Nephron progenitor cell (in vitro differentiated cells): ENCODE results near the gene SDCBP2.
A peak's percentile ranks its signal among the peaks of the same experiment; 100 is the strongest.

Experiments used
- DNase-seq: peaks from one replicate; pipeline ENCODE4 v3.0.0; 2021
- H3K27ac Mint-ChIP-seq: 2 replicates; pipeline ENCODE4 v1.8.0; 2021; ENCODE audit warnings: mild to moderate bottlenecking, moderate library complexity, mixed read lengths
- H3K27me3 Mint-ChIP-seq: 2 replicates; pipeline ENCODE4 v1.8.0; 2021; ENCODE audit warnings: mild to moderate bottlenecking, low read depth, mixed read lengths; ENCODE audit not compliant: poor library complexity
- H3K36me3 Mint-ChIP-seq: 2 replicates; pipeline ENCODE4 v1.8.0; 2021; ENCODE audit warnings: low read depth, mixed read lengths
- H3K4me1 Mint-ChIP-seq: 2 replicates; pipeline ENCODE4 v1.8.0; 2021; ENCODE audit warnings: mixed read lengths
- H3K4me3 Mint-ChIP-seq: 2 replicates; pipeline ENCODE4 v1.8.0; 2021; ENCODE audit warnings: mild to moderate bottlenecking, moderate library complexity, mixed read lengths
- H3K9me3 Mint-ChIP-seq: 2 replicates; pipeline ENCODE4 v1.8.0; 2021; ENCODE audit warnings: mild to moderate bottlenecking, moderate library complexity, mixed read lengths
- CTCF ChIP-seq: fragments of 200-600 bp; sonication (generic); IDR thresholded peaks from 2 replicates; pipeline ENCODE4 v1.5.0; 2021; ENCODE audit warnings: antibody characterized with exemption

The SDCBP2 gene

DNA sequence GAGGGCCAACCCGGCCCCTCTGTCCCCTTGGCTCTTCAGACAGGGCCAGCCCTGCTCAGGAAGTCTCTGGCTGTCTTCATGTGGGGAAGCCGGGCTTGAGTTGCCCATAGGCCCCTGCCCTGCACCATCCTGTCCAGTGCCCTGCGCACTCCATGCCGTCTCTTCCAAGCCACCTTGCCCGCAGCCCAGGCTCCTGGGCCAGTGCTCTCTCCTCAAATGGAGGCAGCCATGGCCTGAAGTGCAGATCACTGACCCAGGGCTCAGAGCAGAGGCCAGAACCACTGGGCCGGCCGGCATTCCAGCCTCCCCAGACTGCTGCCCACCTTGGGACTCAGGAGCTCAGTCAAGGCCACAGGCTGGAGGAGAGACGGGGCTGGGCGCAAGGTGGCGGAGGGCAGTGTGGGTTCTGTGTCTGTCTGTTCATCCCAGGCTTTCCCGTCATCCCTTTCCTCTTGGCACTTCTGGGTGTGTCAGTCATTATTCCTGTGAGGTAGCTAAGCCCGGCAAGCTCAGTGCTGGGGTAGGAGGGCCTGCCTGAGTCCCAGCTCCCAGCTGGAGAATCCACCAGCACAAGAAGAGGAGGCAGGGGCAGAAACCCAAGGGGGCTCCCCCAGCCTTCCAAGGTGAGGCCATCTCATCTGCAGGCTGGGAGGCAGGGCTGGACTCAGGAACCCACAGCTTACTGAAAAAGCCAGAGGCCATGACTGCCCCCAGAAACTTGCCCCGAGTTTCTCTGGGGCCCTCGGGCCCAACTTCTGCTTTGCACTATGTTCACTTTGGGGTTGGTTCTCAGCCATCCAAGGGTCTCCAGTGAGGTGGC lies 22.4 kb downstream of the SDCBP2 start:
- TF ChIP-seq CTCF, result no peak
- Mint-ChIP-seq H3K4me3 (no peak overlapping the region), H3K27ac (no peak overlapping the region), H3K27me3 (peaks cover 1% of the 10 kb centered on the region), H3K36me3 (no peaks in the 10 kb centered on the region), H3K9me3 (no peaks in the 10 kb centered on the region), H3K4me1 (peaks cover 36% of the 10 kb centered on the region)
- DNase-seq, result no peak

- no peak for TF ChIP-seq CTCF
- H3K4me3 Mint-ChIP-seq, result no peak overlapping the region
- H3K27me3 Mint-ChIP-seq, result peaks cover 6% of the 10 kb centered on the region
- H3K4me1 Mint-ChIP-seq, result peaks cover 36% of the 10 kb centered on the region
- DNase-seq, result no peak
- H3K9me3 Mint-ChIP-seq, result no peaks in the 10 kb centered on the region
- H3K27ac Mint-ChIP-seq, result no peak overlapping the region
- no peaks in the 10 kb centered on the region for H3K36me3 Mint-ChIP-seq
Measured at GRCh38 chr20:1305712-1306111, 23.2 kb downstream of the SDCBP2 start.

- Mint-ChIP-seq H3K4me3 (peak overlapping the region; percentile 37), H3K9me3 (no peaks in the 10 kb centered on the region), H3K27me3 (peaks cover 6% of the 10 kb centered on the region), H3K4me1 (peaks cover 36% of the 10 kb centered on the region), H3K36me3 (no peaks in the 10 kb centered on the region), H3K27ac (no peak overlapping the region)
- TF ChIP-seq CTCF, result no peak
- DNase-seq, result peak; percentile 26
Measured at GRCh38 chr20:1304710-1305515, 24.0 kb downstream of the SDCBP2 start.

DNA sequence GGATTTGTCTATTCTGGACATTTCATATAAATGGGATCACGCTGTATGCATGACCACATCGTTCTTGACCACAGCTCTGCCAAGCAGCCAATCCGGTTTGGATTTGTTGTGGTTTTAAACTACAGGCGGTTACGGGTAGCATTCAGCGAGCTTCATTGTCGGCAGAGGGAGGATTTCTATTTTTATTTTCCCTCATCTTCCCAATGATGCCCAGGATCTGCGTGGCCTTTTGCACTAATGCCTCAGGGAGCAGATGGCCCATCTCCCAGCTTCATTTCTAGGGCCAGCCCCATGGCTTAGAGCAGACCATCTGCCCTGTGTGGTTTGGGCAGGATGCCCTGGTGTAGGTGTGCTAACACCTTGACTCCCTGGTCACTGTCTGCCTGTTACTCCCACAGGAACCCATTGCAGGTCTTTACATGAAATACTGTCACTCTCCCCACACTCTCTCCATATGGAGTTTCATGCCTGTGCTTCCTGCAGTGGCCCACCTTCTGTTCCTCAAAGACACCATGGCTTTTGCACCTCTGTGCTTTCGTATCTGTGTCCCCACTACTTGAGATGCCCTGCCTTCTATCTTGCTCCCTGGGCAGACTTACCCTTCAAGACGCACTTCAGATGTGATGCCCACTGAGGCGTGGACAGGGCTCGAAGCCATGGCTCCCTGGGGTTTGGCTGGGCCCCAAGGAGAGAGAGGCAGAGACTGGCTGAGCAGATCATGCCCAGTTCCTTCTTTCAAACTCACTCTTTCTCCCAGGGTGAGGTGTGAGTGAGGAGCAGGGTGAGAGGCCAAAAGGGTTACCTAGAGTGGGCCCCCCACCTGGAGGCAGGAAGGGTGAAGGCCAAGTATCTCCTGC lies 26.0 kb downstream of the SDCBP2 start:
- peaks cover 22% of the 10 kb centered on the region for H3K4me1 Mint-ChIP-seq
- no peak overlapping the region for H3K27ac Mint-ChIP-seq
- no peaks in the 10 kb centered on the region for H3K36me3 Mint-ChIP-seq
- DNase-seq, result no peak
- H3K27me3 Mint-ChIP-seq, result peaks cover 12% of the 10 kb centered on the region
- no peak overlapping the region for H3K4me3 Mint-ChIP-seq
- H3K9me3 Mint-ChIP-seq, result no peaks in the 10 kb centered on the region
- no peak for TF ChIP-seq CTCF

- no peak for TF ChIP-seq CTCF
- Mint-ChIP-seq H3K27me3 (peaks cover 12% of the 10 kb centered on the region), H3K9me3 (no peaks in the 10 kb centered on the region), H3K4me3 (no peak overlapping the region), H3K36me3 (no peaks in the 10 kb centered on the region), H3K4me1 (peaks cover 22% of the 10 kb centered on the region), H3K27ac (no peak overlapping the region)
- no peak for DNase-seq
Measured at GRCh38 chr20:1301031-1301529, 27.9 kb downstream of the SDCBP2 start.
